ENCODE data around the gene NCOA7.

- TF ChIP-seq ZNF70 (CRISPR knock-in tag; IDR thresholded peaks at IDR 0.05) (no peak), PATZ1 (CRISPR knock-in tag; IDR thresholded peaks at IDR 0.05; ENCODE audit: borderline replicate concordance) (no peak), ARNTL (CRISPR knock-in tag; IDR thresholded peaks at IDR 0.05; ENCODE audit: borderline replicate concordance, low read depth) (no peak), ZNF8 (CRISPR knock-in tag; IDR thresholded peaks at IDR 0.05) (no peak), SNAI2 (CRISPR knock-in tag; IDR thresholded peaks at IDR 0.05) (no peak), TSHZ2 (CRISPR knock-in tag; IDR thresholded peaks at IDR 0.05) (no peak), ZFP3 (CRISPR knock-in tag; IDR thresholded peaks at IDR 0.05) (no peak), ISL1 (CRISPR knock-in tag; IDR thresholded peaks at IDR 0.05) (no peak), ZNF565 (CRISPR knock-in tag; conservative IDR thresholded peaks at IDR 0.05; ENCODE audit: low read depth) (no peak), ESRRG (CRISPR knock-in tag; IDR thresholded peaks at IDR 0.05) (no peak)
These were observed 4.5 kb downstream of the NCOA7 start for GRCh38 chr6:125795301-125795700.
